ENCODE results near the gene RETREG2. TPM values are rescaled to one million over a fixed set of nuclear protein-coding genes. Genes with fewer than 3 reads are reported as not detected.

The RETREG2 gene
- total RNA-seq, 1 donor from 2014 or later: 32.9 TPM

DNA sequence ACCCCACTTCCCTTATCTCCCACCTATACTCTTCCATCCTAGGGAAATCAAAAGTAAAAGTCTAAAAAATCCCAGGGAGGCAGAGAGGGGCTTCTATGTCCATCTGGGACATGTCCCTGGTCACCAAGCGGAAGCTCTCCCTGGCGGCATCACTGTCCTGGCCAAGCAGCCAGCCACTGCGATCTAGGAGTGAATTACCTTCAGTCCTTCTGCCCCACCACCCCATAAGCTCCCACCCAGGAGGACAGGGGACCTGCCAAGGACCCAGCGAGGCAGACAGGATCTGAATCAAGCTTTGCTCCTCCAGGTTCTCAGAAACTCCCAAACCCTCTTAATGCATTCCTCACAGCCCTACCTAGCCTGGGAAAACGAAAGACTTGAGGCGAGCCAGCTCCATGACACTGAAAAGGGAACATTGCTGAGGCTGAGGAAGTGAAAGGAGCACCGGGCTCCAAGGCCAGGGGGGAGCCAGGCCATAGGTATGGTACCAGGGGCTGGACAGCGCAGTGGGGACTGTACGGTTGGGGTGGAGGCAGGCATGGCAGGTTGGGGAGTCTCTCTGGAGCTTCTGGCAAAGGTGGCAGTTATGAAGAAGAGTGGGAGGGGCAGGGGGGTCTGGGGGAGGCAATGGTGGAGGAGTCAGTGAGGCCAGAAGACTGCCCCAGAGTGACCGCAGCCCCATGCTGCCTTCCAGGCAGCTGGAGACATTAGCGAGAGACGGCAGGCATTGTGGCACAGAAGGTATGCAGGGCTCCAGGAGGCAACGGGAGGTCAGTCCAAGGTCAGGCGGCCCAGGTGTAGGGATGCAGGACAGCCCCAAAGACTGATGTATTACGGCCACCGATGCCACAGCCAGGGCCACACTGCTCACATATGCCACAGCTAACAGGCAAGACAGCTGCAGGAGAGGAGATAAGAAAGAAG, 5.6 kb upstream of the RETREG2 start:
- Histone ChIP-seq H3K9me3 (ENCODE audit: low read depth) (no peaks in the 10 kb centered on the region), H3K79me2 (ENCODE audit: low read depth) (peaks cover 9% of the 10 kb centered on the region), H4K20me1 (ENCODE audit: low read depth) (peaks cover 14% of the 10 kb centered on the region), H3F3A (ENCODE audit: low read depth) (peaks cover 29% of the 10 kb centered on the region), H3K27ac (no peak overlapping the region), H3K4me3 (no peak overlapping the region), H2AFZ (replicated peaks) (no peak overlapping the region), H3K4me1 (peaks cover 7% of the 10 kb centered on the region), H3K36me3 (no peaks in the 10 kb centered on the region), H3K4me2 (no peak overlapping the region), H3K27me3 (no peaks in the 10 kb centered on the region), H3K9ac (no peak overlapping the region)
- Mint-ChIP-seq H3K27me3 (ENCODE audit: insufficient read depth, low read depth) (peaks cover 8% of the 10 kb centered on the region), H3K9me3 (no peaks in the 10 kb centered on the region), H3K27ac (no peak overlapping the region), H3K36me3 (peaks cover 5% of the 10 kb centered on the region), H3K4me3 (no peak overlapping the region), H3K4me1 (peaks cover 7% of the 10 kb centered on the region)
- no peak for TF ChIP-seq EZH2 (IDR thresholded peaks at IDR 0.05)
- TF ChIP-seq, protein P1, sequence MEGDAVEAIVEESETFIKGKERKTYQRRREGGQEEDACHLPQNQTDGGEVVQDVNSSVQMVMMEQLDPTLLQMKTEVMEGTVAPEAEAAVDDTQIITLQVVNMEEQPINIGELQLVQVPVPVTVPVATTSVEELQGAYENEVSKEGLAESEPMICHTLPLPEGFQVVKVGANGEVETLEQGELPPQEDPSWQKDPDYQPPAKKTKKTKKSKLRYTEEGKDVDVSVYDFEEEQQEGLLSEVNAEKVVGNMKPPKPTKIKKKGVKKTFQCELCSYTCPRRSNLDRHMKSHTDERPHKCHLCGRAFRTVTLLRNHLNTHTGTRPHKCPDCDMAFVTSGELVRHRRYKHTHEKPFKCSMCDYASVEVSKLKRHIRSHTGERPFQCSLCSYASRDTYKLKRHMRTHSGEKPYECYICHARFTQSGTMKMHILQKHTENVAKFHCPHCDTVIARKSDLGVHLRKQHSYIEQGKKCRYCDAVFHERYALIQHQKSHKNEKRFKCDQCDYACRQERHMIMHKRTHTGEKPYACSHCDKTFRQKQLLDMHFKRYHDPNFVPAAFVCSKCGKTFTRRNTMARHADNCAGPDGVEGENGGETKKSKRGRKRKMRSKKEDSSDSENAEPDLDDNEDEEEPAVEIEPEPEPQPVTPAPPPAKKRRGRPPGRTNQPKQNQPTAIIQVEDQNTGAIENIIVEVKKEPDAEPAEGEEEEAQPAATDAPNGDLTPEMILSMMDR (IDR thresholded peaks at IDR 0.05): no peak
- no peak for TF ChIP-seq EZH2phosphoT487 (IDR thresholded peaks at IDR 0.05)
- no peak for DNase-seq (ENCODE audit: low spot score)

DNA sequence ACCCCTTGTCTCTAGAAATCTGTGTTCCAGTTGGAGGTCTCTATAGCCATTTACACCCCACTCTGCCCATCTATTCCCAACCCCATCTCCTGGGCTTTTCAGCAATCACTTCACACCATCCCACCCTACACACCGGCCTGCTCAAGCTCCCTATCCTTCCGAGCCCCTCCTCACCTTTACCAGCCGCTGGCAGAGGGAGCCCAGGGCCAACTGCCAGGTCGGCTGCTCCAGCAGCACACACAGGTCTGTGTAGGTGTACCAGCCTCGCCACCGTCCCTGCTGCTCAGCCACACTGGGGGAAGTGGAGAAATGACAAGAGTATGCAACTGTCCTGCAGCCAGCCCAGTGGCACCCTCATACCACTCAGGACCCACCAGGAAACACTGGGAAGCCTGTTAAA, 4.9 kb upstream of the RETREG2 start:
- no peaks in the 10 kb centered on the region for H3K9me3 ChIP-seq (ENCODE audit: low read depth)
- H3K4me1 ChIP-seq: peaks cover 7% of the 10 kb centered on the region
- H3K9me3 Mint-ChIP-seq: no peaks in the 10 kb centered on the region
- no peaks in the 10 kb centered on the region for H3K27me3 ChIP-seq
- no peak overlapping the region for H3K4me3 Mint-ChIP-seq
- H3K27me3 Mint-ChIP-seq (ENCODE audit: insufficient read depth, low read depth): peaks cover 5% of the 10 kb centered on the region
- peaks cover 9% of the 10 kb centered on the region for H3K79me2 ChIP-seq (ENCODE audit: low read depth)
- H3K27ac ChIP-seq: no peak overlapping the region
- no peak overlapping the region for H2AFZ ChIP-seq (replicated peaks)
- no peaks in the 10 kb centered on the region for H3K36me3 ChIP-seq
- H3F3A ChIP-seq (ENCODE audit: low read depth): peaks cover 34% of the 10 kb centered on the region
- no peak overlapping the region for H3K9ac ChIP-seq
- H3K4me1 Mint-ChIP-seq: peaks cover 10% of the 10 kb centered on the region
- H3K36me3 Mint-ChIP-seq: peaks cover 5% of the 10 kb centered on the region
- H3K27ac Mint-ChIP-seq: no peak overlapping the region
- peaks cover 14% of the 10 kb centered on the region for H4K20me1 ChIP-seq (ENCODE audit: low read depth)
- no peak for DNase-seq (ENCODE audit: low spot score)
- no peak overlapping the region for H3K4me3 ChIP-seq
- TF ChIP-seq EZH2 (IDR thresholded peaks at IDR 0.05): no peak
- TF ChIP-seq, protein P1 (IDR thresholded peaks at IDR 0.05): no peak
- no peak for TF ChIP-seq EZH2phosphoT487 (IDR thresholded peaks at IDR 0.05)
- H3K4me2 ChIP-seq: no peak overlapping the region

DNA sequence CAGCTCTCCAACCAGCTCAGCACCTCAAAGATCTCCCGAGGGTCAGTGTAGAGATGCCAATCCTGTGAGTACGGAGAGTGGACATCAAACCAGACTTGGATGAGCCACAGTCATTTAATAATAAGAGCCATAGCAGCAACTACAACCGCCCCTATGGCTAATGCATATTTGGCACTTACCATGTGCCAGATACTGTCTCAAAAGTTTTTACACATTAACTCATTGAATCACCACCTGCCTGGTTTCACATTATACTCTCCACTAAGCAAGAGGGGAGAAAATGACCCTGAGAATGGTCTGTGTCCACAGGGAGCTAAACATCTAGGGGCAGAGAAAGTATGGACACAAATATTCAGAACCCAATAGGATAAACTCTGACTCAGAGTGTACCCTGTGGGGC, 3.9 kb upstream of the RETREG2 start:
- TF ChIP-seq, protein P1 (IDR thresholded peaks at IDR 0.05): no peak
- TF ChIP-seq EZH2 (IDR thresholded peaks at IDR 0.05) (no peak), EZH2phosphoT487 (IDR thresholded peaks at IDR 0.05) (no peak)
- Histone ChIP-seq H3K9ac (no peak overlapping the region), H3K27ac (no peak overlapping the region), H3K4me3 (no peak overlapping the region), H4K20me1 (ENCODE audit: low read depth) (peaks cover 19% of the 10 kb centered on the region), H3K27me3 (no peaks in the 10 kb centered on the region), H3K9me3 (ENCODE audit: low read depth) (no peaks in the 10 kb centered on the region), H3K36me3 (no peaks in the 10 kb centered on the region), H3K4me1 (peaks cover 12% of the 10 kb centered on the region), H3K79me2 (ENCODE audit: low read depth) (peaks cover 17% of the 10 kb centered on the region), H3K4me2 (no peak overlapping the region), H3F3A (ENCODE audit: low read depth) (peaks cover 34% of the 10 kb centered on the region), H2AFZ (replicated peaks) (no peak overlapping the region)
- H3K9me3 Mint-ChIP-seq: no peaks in the 10 kb centered on the region
- H3K27ac Mint-ChIP-seq: no peak overlapping the region
- H3K4me3 Mint-ChIP-seq: peak overlapping the region; percentile 28
- DNase-seq (ENCODE audit: low spot score): no peak
- peaks cover 5% of the 10 kb centered on the region for H3K36me3 Mint-ChIP-seq
- peaks cover 4% of the 10 kb centered on the region for H3K27me3 Mint-ChIP-seq (ENCODE audit: insufficient read depth, low read depth)
- H3K4me1 Mint-ChIP-seq: peaks cover 14% of the 10 kb centered on the region

Data from neural progenitor cell (in vitro differentiated cells).